ENCODE data around the gene OAS3. TPM values are rescaled to one million over a fixed set of nuclear protein-coding genes. Genes with fewer than 3 reads are reported as not detected.

The OAS3 gene
- total and polyA plus RNA-seq, 12 donors: 3.0 to 28.0 (median 8.5) TPM

- peaks cover 0 to 67% (median 0%) of the 10 kb centered on the region in 9 donors for H3K36me3 ChIP-seq
- WGBS, 2 donors: 47 to 52% methylated on average over 1 of the region's 1 CpG
- ATAC-seq (no peak), DNase-seq (no peak)
- intact Hi-C loops (cut with DNase I): loop anchor here in 1 of 10 donors (5.0 to 10.0 kb wide), 2 partner anchors 42 to 185 kb away; no protein-coding TSS in a partner anchor
- H3K4me3 ChIP-seq: no peak overlapping the region
- peaks cover 0 to 5% (median 3%) of the 10 kb centered on the region in 11 donors for H3K9me3 ChIP-seq
- TF ChIP-seq CTCF (IDR thresholded peaks at IDR 0.05): no peak
- no peaks in the 10 kb centered on the region for H3K27me3 ChIP-seq
- H3K4me1 ChIP-seq: no peaks in the 10 kb centered on the region
- no peak overlapping the region for H3K27ac ChIP-seq
These were observed 51.5 kb downstream of the OAS3 start for GRCh38 chr12:112989806-112990205.

- DNase-seq (peak; percentile 28 to 32), ATAC-seq (peak in 3 of 8 donors; percentile 16 to 59 (median 42))
- Histone ChIP-seq H3K4me1 (no peaks in the 10 kb centered on the region), H3K36me3 (peaks cover 0 to 90% (median 12%) of the 10 kb centered on the region in 9 donors), H3K27ac (no peak overlapping the region), H3K27me3 (no peaks in the 10 kb centered on the region), H3K9me3 (peaks cover 0 to 2% (median 0%) of the 10 kb centered on the region in 11 donors), H3K4me3 (no peak overlapping the region)
- peak; percentile 56 to 94 (median 80) for TF ChIP-seq CTCF (IDR thresholded peaks at IDR 0.05)
- intact Hi-C loops (cut with DNase I): loop anchor here in 2 of 10 donors (2.0 to 10.0 kb wide), 3 partner anchors 38 to 182 kb away; no protein-coding TSS in a partner anchor
- 11 to 14% methylated on average over 2 of the region's 2 CpGs for WGBS, 2 donors
These were observed 54.5 kb downstream of the OAS3 start for GRCh38 chr12:112992541-112993398.

DNA sequence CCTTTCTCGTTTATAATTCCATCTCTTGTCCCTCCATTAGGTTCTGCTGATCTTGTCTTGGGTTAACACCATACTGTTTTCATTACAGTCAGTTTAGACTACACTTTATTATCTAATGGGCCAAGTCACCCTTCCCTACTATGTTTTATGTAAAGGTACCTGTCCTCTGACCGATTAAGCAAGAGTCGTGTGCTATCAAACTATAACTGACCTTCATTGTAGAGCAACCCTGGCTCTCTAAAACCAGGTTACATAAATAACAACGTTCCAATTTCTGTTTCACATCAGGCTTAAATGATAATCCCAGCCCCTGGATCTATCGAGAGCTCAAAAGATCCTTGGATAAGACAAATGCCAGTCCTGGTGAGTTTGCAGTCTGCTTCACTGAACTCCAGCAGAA is 56.7 kb downstream of the OAS3 start:
- intact Hi-C loops (cut with DNase I): loop anchor here in 1 of 10 donors (10.0 kb wide), 1 partner anchor 180 kb away; no protein-coding TSS in a partner anchor
- Histone ChIP-seq H3K27ac (no peak overlapping the region), H3K9me3 (peaks cover 0 to 11% (median 0%) of the 10 kb centered on the region in 11 donors), H3K27me3 (no peaks in the 10 kb centered on the region), H3K4me3 (no peak overlapping the region), H3K4me1 (no peaks in the 10 kb centered on the region), H3K36me3 (peaks cover 0 to 90% (median 21%) of the 10 kb centered on the region in 9 donors)
- no peak for TF ChIP-seq CTCF (IDR thresholded peaks at IDR 0.05)
- DNase-seq (no peak), ATAC-seq (no peak)
- 76 to 78% methylated on average over 5 of the region's 5 CpGs for WGBS, 2 donors

DNA sequence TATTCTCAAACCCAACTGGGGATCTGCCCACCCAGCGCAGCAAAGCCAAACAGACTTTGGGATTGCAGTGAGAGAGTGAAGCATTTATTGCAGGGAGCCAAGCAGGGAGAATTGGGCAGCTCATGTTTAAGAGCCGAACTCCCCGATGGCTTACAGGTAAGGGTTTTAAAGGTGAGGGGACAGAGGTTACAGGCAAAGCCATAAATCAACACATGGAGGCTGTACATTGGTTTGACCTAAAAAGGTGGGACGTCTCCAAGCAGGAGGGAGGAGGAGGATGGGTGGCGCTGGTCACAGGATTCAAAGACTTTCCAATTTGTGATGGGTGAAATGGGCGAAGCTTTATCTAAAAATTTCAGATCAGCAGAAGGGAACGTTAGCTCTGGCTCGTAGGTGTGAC is 58.2 kb downstream of the OAS3 start:
- peaks cover 0 to 90% (median 21%) of the 10 kb centered on the region in 9 donors for H3K36me3 ChIP-seq
- ATAC-seq: no peak
- intact Hi-C loops (cut with DNase I): loop anchor here in 1 of 10 donors (10.0 kb wide), 1 partner anchor 178 kb away; no protein-coding TSS in a partner anchor

More for the DNA sequence above, 58.2 kb downstream of the OAS3 start:
- DNase-seq: no peak
- peaks cover 0 to 11% (median 0%) of the 10 kb centered on the region in 11 donors for H3K9me3 ChIP-seq
- 78 to 88% methylated on average over 8 of the region's 8 CpGs for WGBS, 2 donors
- H3K27ac ChIP-seq: no peak overlapping the region
- no peak overlapping the region for H3K4me3 ChIP-seq
- H3K27me3 ChIP-seq: no peaks in the 10 kb centered on the region
- TF ChIP-seq CTCF (IDR thresholded peaks at IDR 0.05): no peak
- H3K4me1 ChIP-seq: no peaks in the 10 kb centered on the region
